Vagina (tissue), 2 donors: ENCODE results near the gene TNIK.

Experiments
- POLR2A ChIP-seq, 2 donors: fragments of 450-650 bp; IDR thresholded peaks; one replicate each; pipeline ENCODE4 v1.6.1; 2017; ENCODE audit warnings: antibody characterized with exemption in 2 of 2, mild to moderate bottlenecking in 2 of 2, moderate library complexity in 2 of 2
- TF ChIP-seq, protein P1 (sequence below), 3 experiments: fragments of 450-650 bp in 2 of 3; fragments of 200-600 bp in 1 of 3; sonication (generic) in 1 of 3; IDR thresholded peaks; one replicate each; pipeline ENCODE4 v1.5.1; 2017 to 2019; ENCODE audit warnings: antibody characterized with exemption in 3 of 3, mild to moderate bottlenecking in 2 of 3, moderate library complexity in 2 of 3

GRCh38 chr3:171444001-171444690, 16.1 kb downstream of the TNIK start:
- TF ChIP-seq, protein P1, sequence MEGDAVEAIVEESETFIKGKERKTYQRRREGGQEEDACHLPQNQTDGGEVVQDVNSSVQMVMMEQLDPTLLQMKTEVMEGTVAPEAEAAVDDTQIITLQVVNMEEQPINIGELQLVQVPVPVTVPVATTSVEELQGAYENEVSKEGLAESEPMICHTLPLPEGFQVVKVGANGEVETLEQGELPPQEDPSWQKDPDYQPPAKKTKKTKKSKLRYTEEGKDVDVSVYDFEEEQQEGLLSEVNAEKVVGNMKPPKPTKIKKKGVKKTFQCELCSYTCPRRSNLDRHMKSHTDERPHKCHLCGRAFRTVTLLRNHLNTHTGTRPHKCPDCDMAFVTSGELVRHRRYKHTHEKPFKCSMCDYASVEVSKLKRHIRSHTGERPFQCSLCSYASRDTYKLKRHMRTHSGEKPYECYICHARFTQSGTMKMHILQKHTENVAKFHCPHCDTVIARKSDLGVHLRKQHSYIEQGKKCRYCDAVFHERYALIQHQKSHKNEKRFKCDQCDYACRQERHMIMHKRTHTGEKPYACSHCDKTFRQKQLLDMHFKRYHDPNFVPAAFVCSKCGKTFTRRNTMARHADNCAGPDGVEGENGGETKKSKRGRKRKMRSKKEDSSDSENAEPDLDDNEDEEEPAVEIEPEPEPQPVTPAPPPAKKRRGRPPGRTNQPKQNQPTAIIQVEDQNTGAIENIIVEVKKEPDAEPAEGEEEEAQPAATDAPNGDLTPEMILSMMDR (IDR thresholded peaks at IDR 0.05): no peak
- no peak for TF ChIP-seq POLR2A (IDR thresholded peaks at IDR 0.05)
